NT2/D1 (cell line): ENCODE data around the gene SNX9.

Experiments
- SUZ12 ChIP-seq: IDR thresholded peaks from 2 replicates; pipeline ENCODE4 v1.6.1; 2011; ENCODE audit not compliant: insufficient read length, insufficient read depth; ENCODE audit errors: extremely low read depth
- YY1 ChIP-seq: IDR thresholded peaks from 2 replicates; pipeline ENCODE4 v1.6.1; 2011; ENCODE audit not compliant: insufficient read length, insufficient read depth
- ZNF274 ChIP-seq: IDR thresholded peaks from 2 replicates; pipeline ENCODE4 v1.6.1; 2011; ENCODE audit warnings: mild to moderate bottlenecking, low read depth, low read length

- TF ChIP-seq YY1 (no peak), ZNF274 (no peak), SUZ12 (no peak)
Measured at GRCh38 chr6:157839606-157840005, 16.6 kb downstream of the SNX9 start.
